CD8-positive, alpha-beta memory T cell (primary cell): ENCODE results near the gene ZSWIM8. TPM values are rescaled to one million over a fixed set of nuclear protein-coding genes. Genes with fewer than 3 reads are reported as not detected.

ENCODE experiments used
- CTCF ChIA-PET: fragments of 350-600 bp; sonication (Branson Sonifier 250); formaldehyde crosslinking; loops from one replicate; lab custom pipeline; 2021; ENCODE audit warnings: antibody characterized with exemption; lab: Charles Lee
- POLR2A ChIA-PET: fragments of 350-600 bp; sonication (Branson Sonifier 250); formaldehyde crosslinking; loops from one replicate; lab custom pipeline; 2021; ENCODE audit warnings: antibody characterized with exemption; lab: Charles Lee
- DNase-seq, 5 donors: peaks; one replicate each; pipeline versions ENCODE4 v3.0.0 to v3.0.0-alpha.2; 2020 to 2022; ENCODE audit warnings: mixed read lengths in 1 of 5
- H3K27ac ChIP-seq: one replicate; pipeline ENCODE4 v1.7.0; 2013; ENCODE audit warnings: low read depth, mild to moderate bottlenecking, low read length, moderate library complexity
- H3K27me3 ChIP-seq: 2 replicates; pipeline ENCODE4 v1.7.0; 2013; ENCODE audit warnings: low read length, mild to moderate bottlenecking; ENCODE audit not compliant: insufficient read depth, poor library complexity, severe bottlenecking
- H3K36me3 ChIP-seq: 2 replicates; pipeline ENCODE4 v1.7.0; 2013; ENCODE audit warnings: mild to moderate bottlenecking, low read length, moderate library complexity; ENCODE audit not compliant: insufficient read depth
- H3K4me1 ChIP-seq: 2 replicates; pipeline ENCODE4 v1.7.0; 2013; ENCODE audit warnings: mild to moderate bottlenecking, low read length, moderate library complexity; ENCODE audit not compliant: insufficient read depth
- H3K4me3 ChIP-seq: 2 replicates; pipeline ENCODE4 v1.7.0; 2013; ENCODE audit warnings: mild to moderate bottlenecking, low read length
- H3K9me3 ChIP-seq: 2 replicates; pipeline ENCODE4 v1.7.0; 2013; ENCODE audit warnings: mild to moderate bottlenecking, low read length
- H3K27ac Mint-ChIP-seq, 8 donors: one replicate each; pipeline ENCODE4 v1.8.0; 2020 to 2021; ENCODE audit warnings: mixed read lengths in 8 of 8, mild to moderate bottlenecking in 6 of 8, inconsistent platforms in 3 of 8, moderate library complexity in 3 of 8
- H3K27me3 Mint-ChIP-seq, 2 donors: one replicate each; pipeline ENCODE4 v1.8.0; 2020 to 2021; ENCODE audit warnings: mixed read lengths in 2 of 2, mild to moderate bottlenecking in 1 of 2, moderate library complexity in 1 of 2
- H3K36me3 Mint-ChIP-seq, 3 donors: one replicate each; pipeline ENCODE4 v1.8.0; 2020 to 2021; ENCODE audit warnings: mixed read lengths in 3 of 3, inconsistent platforms in 1 of 3, mild to moderate bottlenecking in 1 of 3
- H3K4me1 Mint-ChIP-seq, 3 donors: one replicate each; pipeline ENCODE4 v1.8.0; 2020 to 2021; ENCODE audit warnings: mixed read lengths in 3 of 3, inconsistent platforms in 1 of 3, mild to moderate bottlenecking in 1 of 3
- H3K4me3 Mint-ChIP-seq, 7 donors: one replicate each; pipeline ENCODE4 v1.8.0; 2020 to 2021; ENCODE audit warnings: mixed read lengths in 7 of 7, mild to moderate bottlenecking in 6 of 7, moderate library complexity in 4 of 7, inconsistent platforms in 2 of 7
- H3K9me3 Mint-ChIP-seq, 5 donors: one replicate each; pipeline ENCODE4 v1.8.0; 2020 to 2022; ENCODE audit warnings: mixed read lengths in 5 of 5, mild to moderate bottlenecking in 3 of 5, moderate library complexity in 2 of 5, inconsistent platforms in 1 of 5
- polyA plus RNA-seq: library from polyadenylated mRNA; unstranded; fragments of 300-500 nt; fragmentation: Illumina TruSeq; gene quantifications from one replicate; pipeline ENCODE4 v1.2.3, GENCODE V29; 2021
- total RNA-seq, 2 experiments: library from RNA; stranded (reverse); gene quantifications; one replicate each; pipeline ENCODE4 v1.2.3, GENCODE V29; 2021

Gene ZSWIM8
- total and polyA plus RNA-seq, 3 experiments from 2014 or later: 26.0 to 57.6 (median 54.3) TPM

- H3K27ac Mint-ChIP-seq: peak overlapping the region in 4 of 8 donors; percentile 5 to 43 (median 23)
- ChIA-PET POLR2A (no interaction called here), CTCF (interaction anchor here (3.8 kb wide), 1 partner anchor 45 kb away, joined by 11 read pairs; a partner anchor contains a TSS)
- peaks cover 0 to 4% (median 0%) of the 10 kb centered on the region in 5 donors for H3K9me3 Mint-ChIP-seq
- Histone ChIP-seq H3K27me3 (no peaks in the 10 kb centered on the region), H3K4me3 (no peak overlapping the region), H3K9me3 (no peaks in the 10 kb centered on the region), H3K36me3 (peaks cover 9% of the 10 kb centered on the region), H3K27ac (peak overlapping the region; percentile 19), H3K4me1 (no peaks in the 10 kb centered on the region)
- peaks cover 0 to 77% (median 12%) of the 10 kb centered on the region in 3 donors for H3K36me3 Mint-ChIP-seq
- H3K27me3 Mint-ChIP-seq: peaks cover 0 to 2% of the 10 kb centered on the region in 2 donors
- H3K4me3 Mint-ChIP-seq: no peak overlapping the region
- DNase-seq: no peak
- H3K4me1 Mint-ChIP-seq: peaks cover 0 to 4% (median 1%) of the 10 kb centered on the region in 3 donors
Observed at GRCh38 chr10:73816917-73817729, 31.7 kb downstream of the ZSWIM8 start.

GRCh38 chr10:73817826-73818225 is 32.4 kb downstream of the ZSWIM8 start:
- no peak for DNase-seq
- no peaks in the 10 kb centered on the region for H3K4me1 ChIP-seq
- H3K4me3 ChIP-seq: no peak overlapping the region
- no peak overlapping the region for H3K27ac ChIP-seq
- Mint-ChIP-seq H3K4me1 (peaks cover 0 to 4% (median 1%) of the 10 kb centered on the region in 3 donors), H3K9me3 (no peaks in the 10 kb centered on the region), H3K36me3 (peaks cover 0 to 81% (median 14%) of the 10 kb centered on the region in 3 donors), H3K27ac (peak overlapping the region in 3 of 8 donors; percentile 5 to 38 (median 29)), H3K4me3 (no peak overlapping the region), H3K27me3 (peaks cover 0 to 2% of the 10 kb centered on the region in 2 donors)
- H3K27me3 ChIP-seq: no peaks in the 10 kb centered on the region
- no peaks in the 10 kb centered on the region for H3K9me3 ChIP-seq
- CTCF ChIA-PET: interaction anchor here (0.6 kb wide), 1 partner anchor 32 kb away, joined by 3 read pairs; no protein-coding TSS in a partner anchor
- POLR2A ChIA-PET: no interaction called here
- H3K36me3 ChIP-seq: peaks cover 9% of the 10 kb centered on the region

GRCh38 chr10:73818402-73818801 is 33.0 kb downstream of the ZSWIM8 start:
- peaks cover 0 to 4% (median 1%) of the 10 kb centered on the region in 3 donors for H3K4me1 Mint-ChIP-seq
- Histone ChIP-seq H3K4me3 (no peak overlapping the region), H3K9me3 (no peaks in the 10 kb centered on the region), H3K27me3 (no peaks in the 10 kb centered on the region), H3K4me1 (no peaks in the 10 kb centered on the region), H3K27ac (no peak overlapping the region), H3K36me3 (peaks cover 13% of the 10 kb centered on the region)
- no peaks in the 10 kb centered on the region for H3K9me3 Mint-ChIP-seq
- POLR2A ChIA-PET: no interaction called here
- DNase-seq: no peak
- no peak overlapping the region for H3K4me3 Mint-ChIP-seq
- CTCF ChIA-PET: no interaction called here
- no peak overlapping the region for H3K27ac Mint-ChIP-seq
- peaks cover 0 to 78% (median 14%) of the 10 kb centered on the region in 3 donors for H3K36me3 Mint-ChIP-seq
- peaks cover 0 to 2% of the 10 kb centered on the region in 2 donors for H3K27me3 Mint-ChIP-seq

GRCh38 chr10:73819081-73819480 is 33.7 kb downstream of the ZSWIM8 start:
- ChIA-PET CTCF (interaction anchor here (1.4 kb wide), 1 partner anchor 9 kb away, joined by 3 read pairs; no protein-coding TSS in a partner anchor), POLR2A (no interaction called here)
- Mint-ChIP-seq H3K36me3 (peaks cover 0 to 79% (median 11%) of the 10 kb centered on the region in 3 donors), H3K27ac (peak overlapping the region in 3 of 8 donors; percentile 17 to 82 (median 77)), H3K9me3 (no peaks in the 10 kb centered on the region), H3K4me1 (peaks cover 0 to 1% (median 0%) of the 10 kb centered on the region in 3 donors), H3K4me3 (no peak overlapping the region), H3K27me3 (peaks cover 0 to 2% of the 10 kb centered on the region in 2 donors)
- H3K27me3 ChIP-seq: no peaks in the 10 kb centered on the region
- no peak overlapping the region for H3K4me3 ChIP-seq
- H3K9me3 ChIP-seq: no peaks in the 10 kb centered on the region
- H3K27ac ChIP-seq: no peak overlapping the region
- H3K4me1 ChIP-seq: no peaks in the 10 kb centered on the region
- no peak for DNase-seq
- peaks cover 19% of the 10 kb centered on the region for H3K36me3 ChIP-seq

- no peaks in the 10 kb centered on the region for H3K9me3 ChIP-seq
- Mint-ChIP-seq H3K36me3 (peaks cover 0 to 80% (median 11%) of the 10 kb centered on the region in 3 donors), H3K27me3 (peaks cover 0 to 2% of the 10 kb centered on the region in 2 donors), H3K9me3 (no peaks in the 10 kb centered on the region), H3K4me1 (peaks cover 0 to 1% (median 0%) of the 10 kb centered on the region in 3 donors), H3K4me3 (no peak overlapping the region), H3K27ac (peak overlapping the region in 2 of 8 donors; percentile 47 to 83)
- CTCF ChIA-PET: interaction anchor here (1.3 to 1.4 kb wide), 2 partner anchors 9 to 60 kb away, joined by 3 read pairs; no protein-coding TSS in a partner anchor
- H3K4me3 ChIP-seq: no peak overlapping the region
- no peaks in the 10 kb centered on the region for H3K4me1 ChIP-seq
- no peak for DNase-seq
- POLR2A ChIA-PET: no interaction called here
- H3K27me3 ChIP-seq: no peaks in the 10 kb centered on the region
- peaks cover 21% of the 10 kb centered on the region for H3K36me3 ChIP-seq
- no peak overlapping the region for H3K27ac ChIP-seq
Observed at GRCh38 chr10:73819513-73820093, 34.2 kb downstream of the ZSWIM8 start.

- Mint-ChIP-seq H3K27me3 (peaks cover 0 to 2% of the 10 kb centered on the region in 2 donors), H3K27ac (peak overlapping the region in 3 of 8 donors; percentile 22 to 86 (median 57)), H3K4me1 (peaks cover 0 to 1% (median 0%) of the 10 kb centered on the region in 3 donors), H3K9me3 (no peaks in the 10 kb centered on the region), H3K36me3 (peaks cover 0 to 76% (median 4%) of the 10 kb centered on the region in 3 donors), H3K4me3 (no peak overlapping the region)
- ChIA-PET CTCF (interaction anchor here (2.4 kb wide), 1 partner anchor 56 kb away, joined by 7 read pairs; no protein-coding TSS in a partner anchor), POLR2A (no interaction called here)
- peaks cover 23% of the 10 kb centered on the region for H3K36me3 ChIP-seq
- no peaks in the 10 kb centered on the region for H3K27me3 ChIP-seq
- no peak for DNase-seq
- no peak overlapping the region for H3K27ac ChIP-seq
- no peaks in the 10 kb centered on the region for H3K4me1 ChIP-seq
- H3K9me3 ChIP-seq: no peaks in the 10 kb centered on the region
- H3K4me3 ChIP-seq: no peak overlapping the region
Observed at GRCh38 chr10:73823391-73823790, 38.0 kb downstream of the ZSWIM8 start.

GRCh38 chr10:73824146-73824725 is 38.8 kb downstream of the ZSWIM8 start:
- peak overlapping the region in 3 of 8 donors; percentile 58 to 66 (median 64) for H3K27ac Mint-ChIP-seq
- Histone ChIP-seq H3K4me3 (no peak overlapping the region), H3K4me1 (no peaks in the 10 kb centered on the region), H3K27me3 (no peaks in the 10 kb centered on the region), H3K9me3 (no peaks in the 10 kb centered on the region), H3K27ac (no peak overlapping the region), H3K36me3 (peaks cover 23% of the 10 kb centered on the region)
- H3K4me3 Mint-ChIP-seq: no peak overlapping the region
- DNase-seq: no peak
- peaks cover 0 to 75% (median 4%) of the 10 kb centered on the region in 3 donors for H3K36me3 Mint-ChIP-seq
- CTCF ChIA-PET: interaction anchor here (2.4 kb wide), 1 partner anchor 55 kb away, joined by 7 read pairs; no protein-coding TSS in a partner anchor
- H3K27me3 Mint-ChIP-seq: peaks cover 0 to 2% of the 10 kb centered on the region in 2 donors
- H3K4me1 Mint-ChIP-seq: peaks cover 0 to 1% (median 0%) of the 10 kb centered on the region in 3 donors
- POLR2A ChIA-PET: no interaction called here
- no peaks in the 10 kb centered on the region for H3K9me3 Mint-ChIP-seq
